SU-DHL-6 (cell line): ENCODE results near the gene HMGB2.

ENCODE experiments used
- H2AFZ ChIP-seq: fragments of 200-600 bp; sonication (generic); 2 replicates; pipeline ENCODE4 v1.6.1; 2014; ENCODE audit warnings: low read depth, mild to moderate bottlenecking, moderate library complexity, mixed read lengths, antibody characterized with exemption, low read length; ENCODE audit not compliant: severe bottlenecking
- H3F3A ChIP-seq: fragments of 200-600 bp; shearing (Covaris generic); 2 replicates; pipeline ENCODE4 v1.6.0; 2016; ENCODE audit warnings: antibody characterized with exemption, mild to moderate bottlenecking; ENCODE audit not compliant: insufficient read depth
- H3K27ac ChIP-seq: fragments of 200-600 bp; sonication (generic); 2 replicates; pipeline ENCODE4 v1.5.1; 2016; ENCODE audit warnings: low read depth, mild to moderate bottlenecking, low read length, moderate library complexity, mixed read lengths
- H3K27me3 ChIP-seq: fragments of 200-600 bp; sonication (generic), shearing (Covaris generic); 2 replicates; pipeline ENCODE4 v1.6.0; 2014; ENCODE audit warnings: mild to moderate bottlenecking, low read length
- H3K36me3 ChIP-seq: fragments of 200-600 bp; sonication (generic); 2 replicates; pipeline ENCODE4 v1.6.1; 2014; ENCODE audit warnings: mild to moderate bottlenecking, low read length, mixed read lengths
- H3K4me2 ChIP-seq: fragments of 300-600, 200-600 bp; shearing (Covaris generic), sonication (generic); 2 replicates; pipeline ENCODE4 v1.6.0; 2014; ENCODE audit warnings: low read length, low read depth, mild to moderate bottlenecking; ENCODE audit not compliant: poor library complexity, severe bottlenecking
- H3K4me3 ChIP-seq: fragments of 200-600 bp; sonication (generic); 2 replicates; pipeline ENCODE4 v1.5.1; 2014; ENCODE audit warnings: antibody characterized with exemption, low read length, mild to moderate bottlenecking, mixed read lengths; ENCODE audit not compliant: insufficient read depth, poor library complexity, severe bottlenecking
- H3K79me2 ChIP-seq: fragments of 200-600 bp; sonication (generic); 2 replicates; pipeline ENCODE4 v1.6.1; 2014; ENCODE audit warnings: mild to moderate bottlenecking, low read length, moderate library complexity; ENCODE audit not compliant: insufficient read depth
- H3K9ac ChIP-seq: fragments of 200-600 bp; sonication (generic); 2 replicates; pipeline ENCODE4 v1.7.0; 2014; ENCODE audit warnings: mild to moderate bottlenecking, low read length
- H3K9me2 ChIP-seq: fragments of 200-600 bp; sonication (generic); replicated peaks from 2 replicates; pipeline ENCODE4 v1.6.1; 2014; ENCODE audit warnings: low read length; ENCODE audit not compliant: insufficient read depth
- H3K9me3 ChIP-seq: fragments of 200-600 bp; sonication (generic); 2 replicates; pipeline ENCODE4 v1.6.1; 2014; ENCODE audit warnings: low read length, mixed read lengths; ENCODE audit not compliant: insufficient read depth
- H4K20me1 ChIP-seq: fragments of 200-600 bp; sonication (generic); 2 replicates; pipeline ENCODE4 v1.6.1; 2014; ENCODE audit warnings: low read depth, mild to moderate bottlenecking, antibody characterized with exemption, low read length, moderate library complexity, mixed read lengths
- EZH2phosphoT487 ChIP-seq: fragments of 200-600 bp; sonication (generic), shearing (Covaris generic); conservative IDR thresholded peaks from 2 replicates; pipeline ENCODE4 v1.6.1; 2018; ENCODE audit warnings: mild to moderate bottlenecking, antibody characterized with exemption, low read length, moderate library complexity, mixed read lengths
- TF ChIP-seq, protein P1 (sequence below): fragments of 200-600 bp; sonication (generic); IDR thresholded peaks from one replicate; pipeline ENCODE4 v1.5.1; 2017; ENCODE audit warnings: antibody characterized with exemption, mild to moderate bottlenecking, low read length, moderate library complexity; ENCODE audit not compliant: insufficient read depth, poor library complexity, severe bottlenecking

The HMGB2 gene

GRCh38 chr4:173330590-173330989 lies 3.6 kb downstream of the HMGB2 start:
- Histone ChIP-seq H3K9me3 (no peaks in the 10 kb centered on the region), H3K27me3 (no peaks in the 10 kb centered on the region), H4K20me1 (peaks cover 31% of the 10 kb centered on the region), H3K36me3 (peaks cover 65% of the 10 kb centered on the region), H3F3A (peaks cover 77% of the 10 kb centered on the region), H3K9ac (no peak overlapping the region), H2AFZ (no peak overlapping the region), H3K4me2 (peak overlapping the region; percentile 25), H3K4me3 (no peak overlapping the region), H3K27ac (peak overlapping the region; percentile 19; the same call in 1 of the 2 replicates), H3K9me2 (no peaks in the 10 kb centered on the region), H3K79me2 (peaks cover 32% of the 10 kb centered on the region)
- TF ChIP-seq, protein P1, sequence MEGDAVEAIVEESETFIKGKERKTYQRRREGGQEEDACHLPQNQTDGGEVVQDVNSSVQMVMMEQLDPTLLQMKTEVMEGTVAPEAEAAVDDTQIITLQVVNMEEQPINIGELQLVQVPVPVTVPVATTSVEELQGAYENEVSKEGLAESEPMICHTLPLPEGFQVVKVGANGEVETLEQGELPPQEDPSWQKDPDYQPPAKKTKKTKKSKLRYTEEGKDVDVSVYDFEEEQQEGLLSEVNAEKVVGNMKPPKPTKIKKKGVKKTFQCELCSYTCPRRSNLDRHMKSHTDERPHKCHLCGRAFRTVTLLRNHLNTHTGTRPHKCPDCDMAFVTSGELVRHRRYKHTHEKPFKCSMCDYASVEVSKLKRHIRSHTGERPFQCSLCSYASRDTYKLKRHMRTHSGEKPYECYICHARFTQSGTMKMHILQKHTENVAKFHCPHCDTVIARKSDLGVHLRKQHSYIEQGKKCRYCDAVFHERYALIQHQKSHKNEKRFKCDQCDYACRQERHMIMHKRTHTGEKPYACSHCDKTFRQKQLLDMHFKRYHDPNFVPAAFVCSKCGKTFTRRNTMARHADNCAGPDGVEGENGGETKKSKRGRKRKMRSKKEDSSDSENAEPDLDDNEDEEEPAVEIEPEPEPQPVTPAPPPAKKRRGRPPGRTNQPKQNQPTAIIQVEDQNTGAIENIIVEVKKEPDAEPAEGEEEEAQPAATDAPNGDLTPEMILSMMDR: no peak
- no peak for TF ChIP-seq EZH2phosphoT487

DNA sequence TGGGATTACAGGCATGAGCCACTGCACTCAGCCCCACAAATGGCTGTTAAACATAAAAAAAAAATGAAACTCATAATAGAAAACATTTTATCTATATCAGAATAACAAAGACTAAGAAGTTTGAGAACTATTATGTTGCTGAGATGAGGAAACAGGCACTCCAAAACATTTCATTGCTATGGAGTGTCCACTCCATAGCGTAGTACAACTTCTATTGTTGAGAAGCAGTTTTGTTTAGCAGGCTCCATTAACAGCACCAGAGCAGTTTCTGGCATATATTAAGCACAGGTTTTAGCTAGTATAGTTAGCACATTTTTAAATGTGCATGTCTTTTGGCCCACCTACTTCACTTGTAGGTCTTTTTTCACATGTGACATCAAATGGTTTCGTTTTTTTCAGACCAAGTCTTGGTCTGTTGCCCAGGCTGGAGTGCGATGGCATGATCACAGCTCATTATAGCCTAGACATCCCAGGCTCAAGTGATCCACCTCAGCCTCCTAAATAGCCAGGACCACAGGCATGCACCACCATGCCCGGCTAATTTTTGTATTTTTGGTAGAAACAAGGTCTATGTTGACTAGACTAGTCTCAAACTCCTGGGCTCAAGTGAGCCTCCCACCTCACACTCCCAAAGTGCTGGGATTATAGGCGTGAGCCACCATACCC lies 5.8 kb downstream of the HMGB2 start:
- no peak overlapping the region for H3K4me3 ChIP-seq
- no peak overlapping the region for H3K4me2 ChIP-seq
- peaks cover 31% of the 10 kb centered on the region for H4K20me1 ChIP-seq
- no peaks in the 10 kb centered on the region for H3K9me2 ChIP-seq
- no peaks in the 10 kb centered on the region for H3K9me3 ChIP-seq
- TF ChIP-seq, protein P1: no peak
- TF ChIP-seq EZH2phosphoT487: no peak
- no peaks in the 10 kb centered on the region for H3K27me3 ChIP-seq
- H3K79me2 ChIP-seq: peaks cover 21% of the 10 kb centered on the region
- H3K36me3 ChIP-seq: peaks cover 69% of the 10 kb centered on the region
- H3K9ac ChIP-seq: no peak overlapping the region
- no peak overlapping the region for H3K27ac ChIP-seq
- no peak overlapping the region for H2AFZ ChIP-seq
- peaks cover 96% of the 10 kb centered on the region for H3F3A ChIP-seq

DNA sequence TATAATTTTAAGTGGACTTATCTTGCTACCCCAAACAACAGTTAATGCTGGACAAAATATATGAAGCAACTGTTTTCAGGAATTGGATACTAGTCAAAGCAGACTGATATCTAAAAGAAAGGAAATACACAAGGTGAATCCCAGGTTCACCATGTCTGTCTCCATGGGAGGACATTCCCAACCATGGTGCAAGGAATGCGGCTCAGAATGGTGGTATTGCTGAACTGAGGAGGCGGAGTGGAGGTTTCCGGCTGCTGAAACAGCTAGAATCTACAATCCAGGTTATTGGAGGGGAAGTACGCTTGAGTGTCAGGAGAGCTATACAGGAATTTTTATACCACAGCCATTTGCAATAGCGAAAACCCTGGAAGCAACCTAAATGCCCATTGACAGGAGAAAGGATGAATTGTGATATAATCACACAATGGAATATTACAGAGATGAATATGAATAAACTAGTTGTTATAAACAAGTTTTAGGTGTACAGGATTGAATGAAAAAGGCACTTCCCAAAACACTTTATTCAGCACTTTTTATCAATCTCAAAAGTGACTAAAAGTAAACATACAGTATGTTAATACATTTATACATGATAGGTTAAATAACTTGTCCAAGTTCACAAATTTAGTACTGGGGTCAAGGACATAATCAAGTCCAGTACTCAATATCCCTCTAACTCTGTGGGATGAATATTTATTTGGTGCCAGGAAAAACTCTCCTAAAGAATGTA lies 9.0 kb downstream of the HMGB2 start:
- TF ChIP-seq, protein P1: no peak
- TF ChIP-seq EZH2phosphoT487: no peak
- H3F3A ChIP-seq: peaks cover 91% of the 10 kb centered on the region
- no peak overlapping the region for H3K27ac ChIP-seq
- H2AFZ ChIP-seq: no peak overlapping the region
- peaks cover 11% of the 10 kb centered on the region; the same call in 1 of the 2 replicates for H4K20me1 ChIP-seq
- no peaks in the 10 kb centered on the region for H3K9me2 ChIP-seq
- H3K9me3 ChIP-seq: no peaks in the 10 kb centered on the region
- no peak overlapping the region for H3K9ac ChIP-seq
- no peaks in the 10 kb centered on the region for H3K27me3 ChIP-seq
- peaks cover 51% of the 10 kb centered on the region for H3K36me3 ChIP-seq
- H3K4me3 ChIP-seq: no peak overlapping the region
- no peaks in the 10 kb centered on the region for H3K79me2 ChIP-seq
- no peak overlapping the region for H3K4me2 ChIP-seq
